T follicular helper cell (primary cell): ENCODE measurements around the gene SMARCA4.
A peak's percentile ranks its signal among the peaks of the same experiment; 100 is the strongest.

Source experiments
- DNase-seq: peaks from one replicate; pipeline ENCODE4 v3.0.0-alpha.2; 2020; ENCODE audit warnings: low read depth

Gene SMARCA4

GRCh38 chr19:11033763-11034162 is 72.9 kb downstream of the SMARCA4 start:
- DNase-seq = no peak

- no peak for DNase-seq
Measured at GRCh38 chr19:11034449-11035213, 73.8 kb downstream of the SMARCA4 start.

GRCh38 chr19:11035441-11036377 is 74.9 kb downstream of the SMARCA4 start:
- DNase-seq = peak; percentile 80

GRCh38 chr19:11038511-11038910 is 77.7 kb downstream of the SMARCA4 start:
- DNase-seq = no peak

GRCh38 chr19:11041194-11041593 is 80.4 kb downstream of the SMARCA4 start:
- DNase-seq = no peak

- DNase-seq = no peak
Measured at GRCh38 chr19:11041966-11042627, 81.3 kb downstream of the SMARCA4 start.

- DNase-seq = no peak
Measured at GRCh38 chr19:11044431-11044830, 83.6 kb downstream of the SMARCA4 start.

- DNase-seq = no peak
Measured at GRCh38 chr19:11045536-11045935, 84.7 kb downstream of the SMARCA4 start.

GRCh38 chr19:11046605-11047354 is 86.0 kb downstream of the SMARCA4 start:
- DNase-seq = no peak

- no peak for DNase-seq
Measured at GRCh38 chr19:11047866-11048265, 87.0 kb downstream of the SMARCA4 start.

GRCh38 chr19:11050323-11051114 is 89.7 kb downstream of the SMARCA4 start:
- DNase-seq = no peak

GRCh38 chr19:11053817-11054195 is 93.0 kb downstream of the SMARCA4 start:
- DNase-seq = no peak

- no peak for DNase-seq
Measured at GRCh38 chr19:11054200-11054599, 93.4 kb downstream of the SMARCA4 start.

GRCh38 chr19:11054628-11055027 is 93.8 kb downstream of the SMARCA4 start:
- DNase-seq = no peak

- no peak for DNase-seq
Measured at GRCh38 chr19:11058246-11059030, 97.6 kb downstream of the SMARCA4 start.

GRCh38 chr19:11059511-11060358 is 98.9 kb downstream of the SMARCA4 start:
- no peak for DNase-seq

- no peak for DNase-seq
Measured at GRCh38 chr19:11061952-11062351, 101.1 kb downstream of the SMARCA4 start.

GRCh38 chr19:11063434-11063833 is 102.6 kb downstream of the SMARCA4 start:
- DNase-seq = no peak

GRCh38 chr19:11064831-11065303 is 104.0 kb downstream of the SMARCA4 start:
- no peak for DNase-seq
